HFF-Myc (cell line): ENCODE data around the gene PALD1.

Source experiments
- DNase-seq: peaks from one replicate; pipeline ENCODE4 v3.0.0-alpha.2; 2011; ENCODE audit warnings: low read depth; ENCODE audit errors: extremely low read depth
- H3K4me3 ChIP-seq: replicated peaks from 2 replicates; pipeline ENCODE4 v1.5.1; 2011; ENCODE audit warnings: low read depth, mild to moderate bottlenecking, control low read depth, low read length
- CTCF ChIP-seq: IDR thresholded peaks from 2 replicates; pipeline ENCODE4 v1.5.1; 2012; ENCODE audit warnings: mild to moderate bottlenecking, low read depth, low read length, control low read depth; ENCODE audit errors: missing control alignments

Gene PALD1

GRCh38 chr10:70585578-70586169 lies 107.1 kb downstream of the PALD1 start:
- no peak for DNase-seq
- no peak for TF ChIP-seq CTCF
- no peak overlapping the region for H3K4me3 ChIP-seq

- DNase-seq = no peak
- no peak overlapping the region for H3K4me3 ChIP-seq
- TF ChIP-seq CTCF = no peak
These were observed 107.9 kb downstream of the PALD1 start for GRCh38 chr10:70586348-70586930.

GRCh38 chr10:70587045-70587658 lies 108.6 kb downstream of the PALD1 start:
- TF ChIP-seq CTCF = no peak
- no peak for DNase-seq
- no peak overlapping the region for H3K4me3 ChIP-seq

GRCh38 chr10:70588255-70588654 lies 109.7 kb downstream of the PALD1 start:
- DNase-seq = no peak
- TF ChIP-seq CTCF = no peak
- H3K4me3 ChIP-seq = no peak overlapping the region

GRCh38 chr10:70588859-70589570 lies 110.4 kb downstream of the PALD1 start:
- TF ChIP-seq CTCF = no peak
- DNase-seq = no peak
- no peak overlapping the region for H3K4me3 ChIP-seq

- peak; percentile 49 for DNase-seq
- H3K4me3 ChIP-seq = no peak overlapping the region
- no peak for TF ChIP-seq CTCF
These were observed 111.4 kb downstream of the PALD1 start for GRCh38 chr10:70589762-70590654.
